Inflammatory macrophage (primary cell): ENCODE data around the gene ADK.

Experiments
- DNase-seq, 2 donors: peaks; one replicate each; pipeline ENCODE4 v3.0.0-alpha.2; 2020 to 2022

The ADK gene

GRCh38 chr10:74683621-74684364, 532.8 kb downstream of the ADK start:
- DNase-seq = peak in 1 of 2 donors; percentile 28

- DNase-seq = no peak
These were observed 533.4 kb downstream of the ADK start for GRCh38 chr10:74684462-74684861.

GRCh38 chr10:74685564-74685963, 534.5 kb downstream of the ADK start:
- no peak for DNase-seq

- DNase-seq = no peak
These were observed 539.4 kb downstream of the ADK start for GRCh38 chr10:74690393-74690792.

DNA sequence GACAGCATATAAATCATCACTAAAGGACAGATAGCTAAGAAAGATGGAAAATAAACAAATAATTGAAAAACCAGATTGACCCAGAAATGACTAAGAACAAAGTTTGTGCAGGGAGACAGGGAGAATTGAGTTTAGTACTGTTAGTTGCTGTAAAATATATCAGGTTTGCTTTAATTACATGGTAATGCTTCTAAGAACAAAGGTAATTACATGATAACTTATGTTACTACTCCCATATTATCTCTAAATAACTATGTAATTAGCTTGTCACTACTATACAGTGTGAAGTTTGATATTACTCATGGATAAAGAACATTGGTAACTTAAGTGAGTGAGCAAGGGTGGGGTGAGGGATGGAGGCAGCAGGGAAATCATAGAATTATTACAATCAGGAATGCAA, 540.1 kb downstream of the ADK start:
- no peak for DNase-seq

- DNase-seq = no peak
These were observed 553.8 kb downstream of the ADK start for GRCh38 chr10:74704629-74705357.

DNA sequence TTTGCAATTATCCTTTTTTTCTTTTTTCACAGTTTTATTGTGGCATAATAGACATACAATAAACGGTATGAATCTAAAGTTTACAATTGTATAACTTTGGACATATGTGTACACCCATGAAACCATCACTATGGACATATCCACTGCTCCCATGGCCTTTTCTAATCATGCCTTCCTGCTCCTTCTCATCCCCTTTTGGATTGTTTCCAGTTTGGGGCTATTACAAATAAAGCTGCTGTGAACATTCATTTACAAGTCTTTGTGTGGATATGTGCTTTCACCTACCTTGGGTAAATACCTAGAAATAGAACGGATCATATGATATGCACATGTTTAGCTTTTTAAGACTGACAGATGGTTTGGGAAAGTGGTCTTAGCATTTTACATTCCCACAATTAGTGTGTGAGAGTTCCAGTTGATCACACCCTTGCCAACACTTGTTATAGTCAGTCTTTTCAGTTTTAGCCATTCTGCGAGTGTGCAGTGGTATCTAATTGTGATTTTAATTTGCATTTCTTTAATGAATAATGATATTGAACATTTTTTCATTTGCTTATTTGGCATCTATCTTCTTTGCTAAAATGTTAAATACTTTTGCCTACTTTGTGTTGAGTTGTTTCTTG, 554.4 kb downstream of the ADK start:
- no peak for DNase-seq

DNA sequence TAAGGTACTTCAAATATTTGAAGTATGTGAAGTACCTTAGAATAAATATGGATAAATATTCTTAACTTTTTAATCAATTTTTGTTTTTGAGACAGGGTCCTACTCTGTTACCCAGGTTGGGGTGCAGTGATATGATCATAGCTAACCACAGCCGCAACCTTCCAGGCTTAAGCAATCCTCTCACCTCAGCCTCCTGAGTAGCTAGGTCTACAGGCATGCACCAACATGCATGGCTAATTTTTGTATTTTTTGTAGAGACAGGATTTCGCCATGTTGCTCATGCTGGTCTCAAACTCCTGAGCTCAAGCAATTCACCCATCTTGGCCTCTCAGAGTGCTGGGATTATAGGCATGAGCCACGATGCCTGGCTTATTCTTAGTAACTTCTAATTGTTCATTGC, 555.9 kb downstream of the ADK start:
- DNase-seq = no peak

- DNase-seq = no peak
These were observed 557.2 kb downstream of the ADK start for GRCh38 chr10:74708246-74708645.

DNA sequence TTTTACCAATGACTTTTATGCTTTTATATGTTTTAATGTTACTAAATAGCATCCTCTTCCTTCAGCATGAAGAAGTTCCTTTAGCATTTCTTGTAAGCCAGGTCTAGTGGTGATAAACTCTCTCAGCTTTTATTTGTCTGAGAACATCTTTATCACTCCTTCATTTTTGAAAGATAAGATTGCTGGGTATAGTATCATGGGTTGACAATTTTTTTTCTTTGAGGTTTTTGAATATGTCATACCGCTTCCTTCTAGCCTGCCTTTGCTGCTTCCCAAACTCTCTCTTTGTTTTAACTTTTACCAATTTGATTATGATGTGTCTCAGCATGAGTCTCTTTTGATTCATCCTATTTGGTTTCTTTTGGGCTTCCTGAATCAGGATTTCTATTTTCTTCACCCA, 567.2 kb downstream of the ADK start:
- no peak for DNase-seq

DNA sequence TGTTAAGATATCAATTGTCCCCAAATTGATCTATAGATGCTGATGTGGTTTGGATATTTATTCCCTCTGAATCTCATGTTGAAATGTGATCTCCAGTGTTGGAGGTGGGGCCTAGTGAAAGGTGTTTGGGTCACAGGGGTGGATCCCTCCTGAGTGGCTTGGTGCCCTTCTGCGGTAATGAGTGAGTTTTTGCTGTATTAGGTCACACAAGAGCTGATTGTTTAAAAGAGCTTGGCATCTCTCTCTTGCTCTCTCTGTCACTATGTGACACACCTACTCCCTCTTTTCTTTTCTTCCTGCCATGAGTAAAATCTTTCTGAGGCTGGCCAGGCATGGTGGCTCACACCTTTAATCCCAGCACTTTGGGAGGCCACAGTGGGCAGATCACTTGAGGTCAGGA, 577.2 kb downstream of the ADK start:
- DNase-seq = no peak

GRCh38 chr10:74730246-74730645, 579.2 kb downstream of the ADK start:
- DNase-seq = no peak

- no peak for DNase-seq
These were observed 582.6 kb downstream of the ADK start for GRCh38 chr10:74733612-74734011.

- DNase-seq = no peak
These were observed 585.0 kb downstream of the ADK start for GRCh38 chr10:74736029-74736428.

DNA sequence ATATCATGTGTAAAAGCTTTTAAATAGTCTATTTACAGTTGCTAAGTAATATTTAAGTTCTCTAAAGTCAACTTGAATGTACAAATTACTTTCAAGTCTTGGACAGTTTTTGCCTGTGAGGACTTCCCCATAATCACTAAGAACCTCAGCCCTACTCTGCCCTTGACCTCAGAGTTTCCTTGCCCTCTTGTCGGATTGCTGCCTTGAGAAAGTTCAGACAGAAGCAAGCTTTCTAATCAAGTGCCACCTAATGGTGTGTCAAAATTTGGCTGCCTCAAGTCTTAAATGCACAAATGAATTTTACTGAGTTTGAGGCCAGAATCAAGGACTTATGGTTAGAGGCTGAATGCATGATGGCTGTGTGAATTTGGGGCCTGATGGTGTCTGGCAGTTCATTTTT, 587.0 kb downstream of the ADK start:
- DNase-seq = peak; percentile 59 to 66

- DNase-seq = peak in 1 of 2 donors; percentile 24
These were observed 587.5 kb downstream of the ADK start for GRCh38 chr10:74738542-74738941.

DNA sequence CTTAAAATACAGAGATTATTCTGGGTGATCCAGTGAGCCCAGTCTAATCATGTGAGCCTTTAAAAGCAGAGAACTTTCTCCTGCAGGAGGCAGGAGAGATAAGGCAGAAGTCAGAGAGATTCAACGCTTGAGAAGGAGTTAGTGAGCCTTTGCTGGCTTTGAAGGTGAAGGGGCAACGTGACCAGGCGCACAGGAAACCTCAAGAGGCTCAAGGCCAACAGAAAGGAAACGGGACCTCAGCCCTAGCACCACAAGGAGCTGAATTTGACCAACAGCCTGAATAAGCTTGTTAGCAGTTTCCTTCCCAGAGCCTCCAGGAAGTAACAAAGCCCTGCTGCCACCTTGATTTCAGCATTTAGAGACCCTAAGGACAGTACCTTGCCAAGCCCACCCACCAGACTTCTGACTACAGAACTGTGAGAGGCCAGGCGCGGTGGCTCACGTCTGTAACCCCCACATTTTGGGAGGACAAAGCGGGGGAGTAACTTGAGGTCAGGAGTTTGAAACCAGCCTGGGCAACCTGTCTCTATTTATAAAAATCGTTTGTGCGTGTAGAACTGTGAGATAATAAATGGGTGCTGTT, 588.1 kb downstream of the ADK start:
- DNase-seq = peak; percentile 38 to 54

- no peak for DNase-seq
These were observed 592.4 kb downstream of the ADK start for GRCh38 chr10:74743401-74743800.

GRCh38 chr10:74745449-74745848, 594.4 kb downstream of the ADK start:
- no peak for DNase-seq

DNA sequence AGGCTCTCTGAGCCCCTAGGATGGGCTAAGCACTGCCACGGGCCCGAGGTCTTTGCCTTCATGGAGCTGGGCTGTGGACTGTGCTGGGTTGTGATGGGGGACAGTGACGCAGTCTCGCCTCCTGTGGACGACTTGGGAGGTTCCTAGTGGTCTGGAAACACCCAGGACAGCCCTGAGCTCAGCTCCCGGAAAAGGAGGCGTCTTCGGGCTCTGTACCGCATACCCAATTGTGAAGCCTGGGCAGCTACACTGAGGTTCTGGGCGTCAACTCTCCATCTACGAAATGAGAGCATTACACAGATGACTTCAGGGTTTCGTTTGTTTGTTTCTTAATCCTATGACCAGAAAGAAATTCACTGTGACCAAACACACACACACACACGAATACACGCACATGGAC, 595.8 kb downstream of the ADK start:
- DNase-seq = no peak

DNA sequence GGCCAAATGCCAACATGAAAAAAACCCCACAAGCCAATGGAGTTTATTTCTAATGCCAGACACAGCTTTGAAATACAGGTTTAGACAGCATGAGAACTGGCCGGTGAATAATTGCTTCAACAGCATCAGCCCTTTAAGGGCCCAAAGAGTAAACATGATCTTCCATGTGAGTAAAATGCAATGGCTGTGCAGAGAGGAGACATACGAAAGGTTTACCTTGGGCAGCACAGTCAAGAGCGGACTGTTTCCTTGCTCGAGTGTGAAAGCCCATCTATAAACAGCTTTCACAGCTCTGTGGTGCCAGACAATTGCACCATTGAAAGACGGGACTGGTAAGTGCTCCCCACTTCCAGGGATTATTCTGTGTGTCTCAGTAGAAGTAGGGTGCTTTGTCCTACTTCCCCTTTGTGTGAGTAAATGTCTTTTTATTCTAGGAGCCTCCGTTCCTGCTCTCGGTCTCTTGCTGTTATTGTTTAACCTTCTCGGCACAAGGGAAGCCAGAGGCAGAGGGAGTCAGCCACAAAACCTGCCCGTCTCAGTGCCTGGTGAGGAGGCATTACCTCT, 597.5 kb downstream of the ADK start:
- peak in 1 of 2 donors; percentile 22 for DNase-seq

GRCh38 chr10:74750848-74751274, 599.8 kb downstream of the ADK start:
- no peak for DNase-seq
